NCI-H1417 (cell line): Measurements from ENCODE around the gene DPYD.

Experiments used
- DNase-seq, 3 experiments: peaks; one replicate each; lab custom pipeline; 2025; lab: John Stamatoyannopoulos, UW

Gene DPYD

GRCh38 chr1:97906567-97907241, 14.1 kb downstream of the DPYD start:
- DNase-seq: peak in 1 of 3 experiments; percentile 7

- peak in 1 of 3 experiments; percentile 23 for DNase-seq
These were observed 15.5 kb downstream of the DPYD start for GRCh38 chr1:97905141-97905940.

GRCh38 chr1:97904534-97904933, 16.3 kb downstream of the DPYD start:
- peak in 1 of 3 experiments; percentile 21 for DNase-seq

GRCh38 chr1:97903626-97904025, 17.2 kb downstream of the DPYD start:
- DNase-seq: no peak

GRCh38 chr1:97902067-97902466, 18.8 kb downstream of the DPYD start:
- no peak for DNase-seq

- DNase-seq: no peak
These were observed 19.7 kb downstream of the DPYD start for GRCh38 chr1:97901017-97901658.

- no peak for DNase-seq
These were observed 21.9 kb downstream of the DPYD start for GRCh38 chr1:97898948-97899347.

- DNase-seq: peak in 1 of 3 experiments; percentile 4
These were observed 25.6 kb downstream of the DPYD start for GRCh38 chr1:97895278-97895677.

- peak in 1 of 3 experiments; percentile 17 for DNase-seq
These were observed 27.0 kb downstream of the DPYD start for GRCh38 chr1:97893844-97894243.

- no peak for DNase-seq
These were observed 34.6 kb downstream of the DPYD start for GRCh38 chr1:97886199-97886598.

- no peak for DNase-seq
These were observed 37.0 kb downstream of the DPYD start for GRCh38 chr1:97883823-97884222.

GRCh38 chr1:97877307-97877706, 43.5 kb downstream of the DPYD start:
- DNase-seq: no peak

- no peak for DNase-seq
These were observed 44.8 kb downstream of the DPYD start for GRCh38 chr1:97875996-97876395.

- DNase-seq: peak in 2 of 3 experiments; percentile 67 to 96
These were observed 50.2 kb downstream of the DPYD start for GRCh38 chr1:97870589-97870988.

- DNase-seq: no peak
These were observed 51.4 kb downstream of the DPYD start for GRCh38 chr1:97869441-97869840.

- no peak for DNase-seq
These were observed 53.7 kb downstream of the DPYD start for GRCh38 chr1:97867127-97867526.

GRCh38 chr1:97864615-97865014, 56.2 kb downstream of the DPYD start:
- DNase-seq: no peak

GRCh38 chr1:97853221-97853620, 67.6 kb downstream of the DPYD start:
- DNase-seq: no peak

GRCh38 chr1:97849345-97850340, 71.2 kb downstream of the DPYD start:
- peak in 2 of 3 experiments; percentile 18 to 81 for DNase-seq

- no peak for DNase-seq
These were observed 75.0 kb downstream of the DPYD start for GRCh38 chr1:97845805-97846204.

GRCh38 chr1:97844552-97845089, 76.2 kb downstream of the DPYD start:
- no peak for DNase-seq
